Ectodermal cell (in vitro differentiated cells): ENCODE data around the gene MKKS.

Experiments used
- H3K27ac ChIP-seq: 2 replicates; pipeline ENCODE4 v1.7.0; 2013; ENCODE audit warnings: mild to moderate bottlenecking, low read depth, low read length; ENCODE audit not compliant: insufficient read depth, poor library complexity, severe bottlenecking
- H3K27me3 ChIP-seq: 2 replicates; pipeline ENCODE4 v1.7.0; 2013; ENCODE audit warnings: mild to moderate bottlenecking, low read length; ENCODE audit not compliant: insufficient read depth, control insufficient read depth, poor library complexity, severe bottlenecking
- H3K36me3 ChIP-seq: one replicate; pipeline ENCODE4 v1.7.0; 2013; ENCODE audit warnings: low read length; ENCODE audit not compliant: control insufficient read depth, insufficient read depth
- H3K4me1 ChIP-seq: one replicate; pipeline ENCODE4 v1.7.0; 2013; ENCODE audit warnings: low read length; ENCODE audit not compliant: control insufficient read depth, insufficient read depth
- H3K4me3 ChIP-seq: 2 replicates; pipeline ENCODE4 v1.7.0; 2013; ENCODE audit warnings: low read depth, low read length, control low read depth; ENCODE audit not compliant: insufficient read depth
- H3K9me3 ChIP-seq: 2 replicates; pipeline ENCODE4 v1.7.0; 2013; ENCODE audit warnings: mild to moderate bottlenecking, low read length, moderate library complexity; ENCODE audit not compliant: control insufficient read depth
- WGBS, 2 experiments: methylation state at CpG; one replicate each; pipeline ENCODE4 v1.1.7; 2013; ENCODE audit warnings: missing lambda C conversion rate in 2 of 2; 5-methylcytosine and 5-hydroxymethylcytosine counted together

Gene MKKS

GRCh38 chr20:10374036-10374435, 60.0 kb downstream of the MKKS start:
- Histone ChIP-seq H3K27me3 (no peaks in the 10 kb centered on the region), H3K4me3 (no peak overlapping the region), H3K4me1 (no peaks in the 10 kb centered on the region), H3K9me3 (no peaks in the 10 kb centered on the region), H3K27ac (no peak overlapping the region), H3K36me3 (no peaks in the 10 kb centered on the region)
- WGBS, 2 experiments: 89 to 91% methylated on average over 1 to 2 of the region's 2 CpGs

- H3K27me3 ChIP-seq: no peaks in the 10 kb centered on the region
- H3K9me3 ChIP-seq: no peaks in the 10 kb centered on the region
- H3K27ac ChIP-seq: no peak overlapping the region
- H3K36me3 ChIP-seq: no peaks in the 10 kb centered on the region
- no peaks in the 10 kb centered on the region for H3K4me1 ChIP-seq
- H3K4me3 ChIP-seq: no peak overlapping the region
These were observed 62.6 kb downstream of the MKKS start for GRCh38 chr20:10371467-10371866.

DNA sequence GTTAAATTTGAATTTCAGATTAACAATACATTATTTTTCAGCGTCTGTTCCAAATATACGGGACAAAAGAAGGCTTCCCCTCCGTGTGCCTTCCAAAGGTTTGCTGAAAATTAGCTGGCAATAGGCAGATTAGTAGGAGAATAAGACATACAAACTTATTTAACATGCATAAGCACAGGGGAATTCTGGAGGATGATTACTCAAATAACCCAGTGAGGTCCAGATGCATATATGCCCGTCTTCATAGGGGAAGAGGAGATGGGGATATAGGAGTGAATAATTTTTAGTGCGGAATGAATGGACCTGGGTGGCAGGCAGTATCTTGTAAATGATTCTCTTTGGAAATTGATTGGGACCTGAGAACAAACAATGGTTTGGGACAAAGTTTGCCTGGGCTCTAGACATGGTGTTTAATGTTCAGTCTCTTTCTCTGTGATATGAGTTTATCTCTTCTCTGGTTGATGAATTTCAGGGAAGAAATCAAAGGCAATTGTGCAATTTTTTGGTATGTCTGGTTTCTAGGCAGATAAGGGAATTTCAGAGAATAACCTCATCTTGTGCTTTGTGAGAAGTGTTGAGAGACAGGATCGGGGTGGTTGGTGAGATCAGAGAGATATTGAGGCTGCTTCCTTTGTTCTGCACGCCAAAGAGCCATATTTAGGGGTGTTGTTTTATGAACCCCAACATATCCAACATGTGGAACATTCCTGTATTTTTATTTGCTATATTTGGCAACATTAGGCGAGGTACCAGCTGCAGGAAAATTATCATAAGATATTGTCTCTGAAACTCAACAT, 63.7 kb downstream of the MKKS start:
- Histone ChIP-seq H3K4me3 (no peak overlapping the region), H3K27ac (no peak overlapping the region), H3K36me3 (no peaks in the 10 kb centered on the region), H3K4me1 (no peaks in the 10 kb centered on the region), H3K9me3 (no peaks in the 10 kb centered on the region), H3K27me3 (no peaks in the 10 kb centered on the region)
- WGBS, 2 experiments: 91 to 93% methylated on average over 4 to 8 of the region's 8 CpGs

GRCh38 chr20:10369723-10370090, 64.3 kb downstream of the MKKS start:
- H3K9me3 ChIP-seq: no peaks in the 10 kb centered on the region
- H3K27ac ChIP-seq: no peak overlapping the region
- 81 to 94% methylated on average over 4 of the region's 4 CpGs for WGBS, 2 experiments
- H3K4me1 ChIP-seq: no peaks in the 10 kb centered on the region
- no peak overlapping the region for H3K4me3 ChIP-seq
- H3K27me3 ChIP-seq: no peaks in the 10 kb centered on the region
- H3K36me3 ChIP-seq: no peaks in the 10 kb centered on the region

DNA sequence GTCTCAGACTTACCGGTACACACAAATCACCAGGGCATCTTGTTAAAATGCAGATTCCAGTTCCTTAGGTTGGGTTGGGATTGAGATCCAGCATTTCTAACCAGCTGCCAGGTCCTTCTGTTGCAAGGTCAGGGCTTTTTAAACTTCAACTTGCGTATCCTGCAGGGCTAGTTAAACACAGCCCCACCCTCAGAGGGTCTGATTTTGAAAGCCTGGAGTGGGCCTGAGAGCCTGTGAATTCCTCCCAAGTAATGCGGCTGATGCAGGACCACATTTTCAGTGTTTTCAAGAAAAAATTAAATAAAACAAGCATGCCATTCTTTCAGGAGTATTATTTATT, 65.3 kb downstream of the MKKS start:
- Histone ChIP-seq H3K4me1 (no peaks in the 10 kb centered on the region), H3K4me3 (no peak overlapping the region), H3K9me3 (no peaks in the 10 kb centered on the region), H3K27me3 (no peaks in the 10 kb centered on the region), H3K27ac (no peak overlapping the region), H3K36me3 (no peaks in the 10 kb centered on the region)
- WGBS, 2 experiments: 98% methylated on average over 3 of the region's 3 CpGs

DNA sequence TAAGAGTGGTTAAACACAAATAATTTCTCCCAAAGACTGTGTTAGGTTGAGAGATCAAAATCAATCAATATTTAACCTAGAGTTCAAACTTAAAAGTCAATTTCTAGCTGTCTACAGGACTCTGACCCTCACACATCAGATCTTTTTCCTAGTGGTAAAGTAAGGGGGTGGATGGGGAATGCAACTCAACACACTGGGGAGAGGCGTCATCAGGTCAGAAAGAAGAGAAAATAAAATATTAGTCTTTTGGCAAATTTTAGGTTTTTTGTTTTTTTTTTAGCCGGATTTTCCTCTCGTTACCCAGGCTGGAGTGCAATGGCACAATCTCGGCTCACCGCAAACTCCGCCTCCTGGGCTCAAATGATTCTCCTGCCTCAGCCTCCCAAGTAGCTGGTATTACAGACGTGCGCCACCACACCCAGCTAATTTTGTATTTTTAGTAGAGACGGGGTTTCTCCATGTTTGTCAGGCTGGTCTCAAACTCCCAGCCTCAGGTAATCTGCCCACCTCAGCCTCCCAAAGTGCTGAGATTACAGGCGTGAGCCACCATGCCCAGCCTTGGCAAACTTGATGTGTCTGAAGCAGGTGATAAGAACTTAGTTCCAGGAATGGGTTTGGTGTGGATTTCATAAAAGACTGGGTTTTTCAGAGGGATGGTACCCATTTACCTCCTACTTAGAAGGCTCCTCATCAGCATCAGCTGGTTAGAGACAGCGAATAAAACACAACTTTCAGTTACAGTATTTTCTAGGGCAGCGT, 65.9 kb downstream of the MKKS start:
- no peaks in the 10 kb centered on the region for H3K36me3 ChIP-seq
- no peaks in the 10 kb centered on the region for H3K9me3 ChIP-seq
- H3K27me3 ChIP-seq: no peaks in the 10 kb centered on the region
- no peaks in the 10 kb centered on the region for H3K4me1 ChIP-seq
- 95% methylated on average over 12 of the region's 12 CpGs for WGBS, 2 experiments
- H3K27ac ChIP-seq: no peak overlapping the region
- H3K4me3 ChIP-seq: no peak overlapping the region

GRCh38 chr20:10367693-10367942, 66.4 kb downstream of the MKKS start:
- H3K27me3 ChIP-seq: no peaks in the 10 kb centered on the region
- H3K36me3 ChIP-seq: no peaks in the 10 kb centered on the region
- H3K4me1 ChIP-seq: no peaks in the 10 kb centered on the region
- H3K9me3 ChIP-seq: no peaks in the 10 kb centered on the region
- no peak overlapping the region for H3K4me3 ChIP-seq
- no peak overlapping the region for H3K27ac ChIP-seq

- WGBS, 2 experiments: 85 to 94% methylated on average over 4 of the region's 4 CpGs
- Histone ChIP-seq H3K27me3 (no peaks in the 10 kb centered on the region), H3K9me3 (no peaks in the 10 kb centered on the region), H3K36me3 (no peaks in the 10 kb centered on the region), H3K4me3 (no peak overlapping the region), H3K27ac (no peak overlapping the region), H3K4me1 (no peaks in the 10 kb centered on the region)
These were observed 66.9 kb downstream of the MKKS start for GRCh38 chr20:10366898-10367692.

DNA sequence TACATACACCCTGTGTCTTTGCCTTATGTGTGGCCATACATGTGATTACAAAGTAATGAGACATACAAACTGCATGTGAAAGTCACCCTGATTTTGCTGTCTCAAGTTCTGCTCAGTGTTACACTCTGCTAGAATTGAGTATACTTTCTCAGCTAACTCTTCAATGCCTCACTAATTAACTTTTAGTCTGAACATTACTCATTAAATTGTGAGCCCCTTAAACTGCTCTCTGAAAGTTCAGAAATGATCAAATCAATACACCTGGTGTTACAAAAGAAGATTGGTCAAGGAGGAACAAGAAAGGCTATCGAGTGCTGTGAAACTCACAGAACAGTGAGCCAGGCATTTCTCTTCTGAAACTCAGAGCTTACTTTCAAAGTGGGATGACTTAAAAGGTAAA, 71.3 kb downstream of the MKKS start:
- WGBS, 2 experiments: 100% methylated on average over 1 of the region's 1 CpG
- Histone ChIP-seq H3K27me3 (no peaks in the 10 kb centered on the region), H3K4me3 (no peak overlapping the region), H3K27ac (no peak overlapping the region), H3K4me1 (no peaks in the 10 kb centered on the region), H3K9me3 (no peaks in the 10 kb centered on the region), H3K36me3 (no peaks in the 10 kb centered on the region)

DNA sequence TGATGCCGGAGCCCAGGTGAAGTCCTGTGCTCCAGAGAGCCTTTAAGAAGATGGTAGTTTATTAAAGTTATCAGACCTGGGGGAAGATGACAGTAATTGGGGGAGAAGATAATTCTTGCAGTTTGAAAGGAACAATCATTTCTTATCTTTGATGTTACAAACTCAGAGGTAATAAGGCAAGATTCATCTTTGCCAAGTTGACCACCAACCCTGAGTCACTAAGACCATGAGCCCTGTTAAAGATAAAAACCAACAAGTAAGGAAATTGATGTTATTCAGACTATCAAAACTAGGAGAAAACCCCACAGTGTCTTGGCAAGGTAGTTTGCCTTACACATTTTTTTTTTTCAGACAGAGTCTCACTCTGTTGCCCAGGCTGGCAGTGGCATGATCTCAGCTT, 73.1 kb downstream of the MKKS start:
- no peak overlapping the region for H3K4me3 ChIP-seq
- WGBS, 2 experiments: 98 to 100% methylated on average over 1 of the region's 1 CpG

More for the DNA sequence above, 73.1 kb downstream of the MKKS start:
- no peaks in the 10 kb centered on the region for H3K27me3 ChIP-seq
- H3K36me3 ChIP-seq: no peaks in the 10 kb centered on the region
- H3K27ac ChIP-seq: no peak overlapping the region
- H3K4me1 ChIP-seq: no peaks in the 10 kb centered on the region
- no peaks in the 10 kb centered on the region for H3K9me3 ChIP-seq
